Heart right ventricle (tissue), 16 donors: ENCODE results near the gene REPIN1. TPM values are rescaled to one million over a fixed set of nuclear protein-coding genes. Genes with fewer than 3 reads are reported as not detected.

ENCODE experiments used
- ATAC-seq, 8 donors: fragments of 200-7000 bp; cut with Tn5 transposase; one replicate each; pipeline ENCODE4 v1.9.1; 2020; ENCODE audit warnings: mild to moderate bottlenecking in 8 of 8, moderate library complexity in 8 of 8, moderate number of reproducible peaks in 1 of 8
- DNase-seq, 2 donors: peaks; one replicate each; pipeline ENCODE4 v3.0.0-alpha.2; 2020
- H3K27ac ChIP-seq, 10 donors: fragments of 200-600 bp; sonication (generic) in 2 of 10; one replicate each; pipeline versions ENCODE4 v1.5.0 to v1.8.0; 2020 to 2022; ENCODE audit warnings: mild to moderate bottlenecking in 3 of 10
- H3K27me3 ChIP-seq, 7 donors: fragments of 200-600 bp; one replicate each; pipeline ENCODE4 v1.8.0; 2021 to 2022; ENCODE audit warnings: mild to moderate bottlenecking in 2 of 7
- H3K36me3 ChIP-seq, 9 donors: fragments of 200-600 bp; sonication (generic) in 1 of 9; one replicate each; pipeline versions ENCODE4 v1.5.0 to v1.8.0; 2020 to 2022; ENCODE audit warnings: mild to moderate bottlenecking in 2 of 9
- H3K4me1 ChIP-seq, 9 donors: fragments of 200-600 bp; sonication (generic) in 1 of 9; one replicate each; pipeline versions ENCODE4 v1.5.0 to v1.8.0; 2020 to 2022; ENCODE audit warnings: mild to moderate bottlenecking in 4 of 9
- H3K4me3 ChIP-seq, 10 donors: fragments of 200-600 bp; sonication (generic) in 2 of 10; one replicate each; pipeline versions ENCODE4 v1.5.0 to v1.8.0; 2020 to 2022; ENCODE audit warnings: mild to moderate bottlenecking in 7 of 10, moderate library complexity in 2 of 10
- H3K9me3 ChIP-seq, 11 donors: fragments of 200-600 bp in 10 of 11; sonication (generic) in 2 of 11; one replicate each; pipeline versions ENCODE4 v1.5.0 to v1.8.0; 2013 to 2022; ENCODE audit warnings: mild to moderate bottlenecking in 2 of 11, control low read depth in 1 of 11, moderate library complexity in 1 of 11
- CTCF ChIP-seq, 9 donors: fragments of 200-600 bp; sonication (generic) in 2 of 9; IDR thresholded peaks; one replicate each; pipeline versions ENCODE4 v1.5.0 to v1.8.0; 2021 to 2022; ENCODE audit warnings: antibody characterized with exemption in 9 of 9, mild to moderate bottlenecking in 5 of 9, moderate library complexity in 1 of 9
- WGBS, 2 donors: extraction: QIAGEN DNeasy Blood & Tissue Kit; methylation state at CpG; one replicate each; pipeline ENCODE4 v1.1.7; 2013; ENCODE audit warnings: inconsistent platforms in 1 of 2; 5-methylcytosine and 5-hydroxymethylcytosine counted together
- intact Hi-C, 10 donors: fragments of 100-400 bp; cut with DNase I; formaldehyde crosslinking; loops; one replicate each; pipeline versions ENCODE4 v1.11.1 to v1.14.2; 2022
- polyA plus RNA-seq, 2 donors: library from polyadenylated mRNA; stranded (reverse); fragments of 200-250 nt; gene quantifications; one replicate each; pipeline ENCODE4 v1.2.3, GENCODE V29; 2013
- total RNA-seq, 10 donors: library from RNA; stranded (reverse); fragmentation: NEBNext Ultra II Directional in 3 of 10; extraction: Animal tissue kit (Norgen Biotek cat#: 25700) in 3 of 10; gene quantifications; one replicate each; pipeline versions ENCODE4 v1.2.1 to v1.2.4, GENCODE V29; 2021 to 2023
- donor health status: Arrhythmogenic right ventricular cardiomyopathy.
- donor health status: ischemic (EF 13 %, LVEDD 7.1; RV severe dilation, severe dysfunction).
- donor health status: healthy with polysubstance abuse.
- donor health status: DM: no; HTN: yes; CAD: no.
- donor health status: DM: no; HTN: no; CAD: no.
- donor health status: ischemic (EF 25% LVEDD 6.9; RV normal size, moderate dysfunction).
- donor health status: ischemic (EF 25% LVEDD 5.7; RV mildly dilated, moderate dysfunction).
- donor health status: healthy.
- donor health status: DM: yes; HTN: yes; CAD: no.
- donor health status: Ischemic cardiomyopathy.
- donor health status: ischemic (EF 35%, LVEDD 5.7; RV mildly dilated, moderate dysfunction).
- donor health status: nonischemic (EF 11% LVEDD 7.7; RV severe dilation, severe dysfunction).
- donor health status: DM: yes; HTN: yes; CAD: no.
- donor health status: PGD.
- donor health status: ischemic (EF 29% LVEDD 5.4; RV normal size, mild dysfunction).
- donor health status: nonischemic (EF 23%, LVEDD 6.1; RV moderate dilation, normal function).

Gene REPIN1
- total and polyA plus RNA-seq, 12 donors, result 51.0 to 132 (median 109) TPM

DNA sequence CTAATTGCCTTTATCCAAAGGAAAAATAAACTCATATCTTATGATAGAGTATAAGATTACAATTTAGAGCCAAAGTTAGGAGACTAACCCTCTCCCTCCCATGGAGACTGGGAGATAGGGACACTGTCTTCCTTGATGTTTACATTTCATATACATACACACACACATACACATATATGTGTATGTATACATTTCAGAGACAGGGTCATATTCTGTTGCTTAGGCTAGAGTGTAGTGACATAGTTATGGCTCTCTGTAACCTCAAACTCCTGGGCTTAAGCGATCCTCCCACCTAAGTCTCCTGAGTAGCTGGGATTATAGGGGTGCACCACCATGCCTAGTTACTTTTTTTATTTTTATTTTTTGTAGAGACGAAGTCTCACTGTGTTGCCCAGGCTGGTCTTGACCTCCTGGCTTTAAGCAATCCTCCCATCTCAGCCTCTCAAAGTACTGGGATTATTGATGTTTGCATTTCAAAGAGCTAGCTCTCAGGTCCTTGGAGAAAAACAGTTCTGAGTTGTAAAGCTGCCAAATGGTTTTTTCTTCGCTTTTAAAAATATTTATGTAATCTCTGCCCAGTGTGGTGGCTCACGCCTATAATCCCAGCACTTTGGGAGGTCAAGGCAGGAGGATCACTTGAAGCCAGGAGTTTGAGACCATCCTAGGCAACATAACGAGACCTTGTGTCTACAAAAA is 8.1 kb upstream of the REPIN1 start:
- H3K9me3 ChIP-seq, result no peaks in the 10 kb centered on the region
- DNase-seq (no peak), ATAC-seq (no peak)
- no peaks in the 10 kb centered on the region for H3K36me3 ChIP-seq
- TF ChIP-seq CTCF (IDR thresholded peaks at IDR 0.05), result no peak
- H3K4me3 ChIP-seq, result no peak overlapping the region
- intact Hi-C loops, result loop anchor here in 2 of 10 donors (5.0 to 10.0 kb wide), 2 partner anchors 52 to 394 kb away; no protein-coding TSS in a partner anchor
- WGBS, 2 donors, result 87 to 90% methylated on average over 5 of the region's 5 CpGs
- H3K27me3 ChIP-seq, result no peaks in the 10 kb centered on the region
- H3K4me1 ChIP-seq, result peaks cover 0 to 28% (median 3%) of the 10 kb centered on the region in 9 donors
- no peak overlapping the region for H3K27ac ChIP-seq

DNA sequence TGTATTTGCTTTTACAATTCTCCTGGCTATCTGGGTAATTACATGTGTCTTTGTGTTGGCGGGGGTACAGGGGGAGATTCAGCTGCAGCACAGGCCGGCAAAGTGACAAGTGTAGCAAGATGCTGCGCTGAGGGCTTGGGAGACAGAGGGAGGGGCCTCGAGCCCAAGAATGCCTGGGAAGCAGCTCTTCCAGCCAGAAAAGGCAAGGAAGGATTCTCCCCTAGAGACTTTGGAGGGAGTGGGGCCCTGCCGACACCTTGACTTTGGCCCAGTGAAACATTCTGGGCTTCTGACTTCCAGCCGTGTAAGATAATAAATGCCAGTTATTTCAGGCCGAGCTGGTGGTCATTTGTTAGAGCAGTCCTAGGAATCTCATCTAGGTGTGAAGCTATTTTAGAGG is 7.2 kb upstream of the REPIN1 start:
- Histone ChIP-seq H3K27me3 (no peaks in the 10 kb centered on the region), H3K9me3 (no peaks in the 10 kb centered on the region), H3K4me1 (peaks cover 0 to 36% (median 3%) of the 10 kb centered on the region in 9 donors), H3K27ac (no peak overlapping the region), H3K4me3 (no peak overlapping the region), H3K36me3 (no peaks in the 10 kb centered on the region)
- TF ChIP-seq CTCF (IDR thresholded peaks at IDR 0.05), result no peak
- peak in 2 of 8 donors; percentile 21 to 25 for ATAC-seq
- DNase-seq, result no peak
- 49 to 51% methylated on average over 7 of the region's 7 CpGs for WGBS, 2 donors
- intact Hi-C loops, result loop anchor here in 2 of 10 donors (5.0 to 10.0 kb wide), 2 partner anchors 51 to 393 kb away; no protein-coding TSS in a partner anchor

DNA sequence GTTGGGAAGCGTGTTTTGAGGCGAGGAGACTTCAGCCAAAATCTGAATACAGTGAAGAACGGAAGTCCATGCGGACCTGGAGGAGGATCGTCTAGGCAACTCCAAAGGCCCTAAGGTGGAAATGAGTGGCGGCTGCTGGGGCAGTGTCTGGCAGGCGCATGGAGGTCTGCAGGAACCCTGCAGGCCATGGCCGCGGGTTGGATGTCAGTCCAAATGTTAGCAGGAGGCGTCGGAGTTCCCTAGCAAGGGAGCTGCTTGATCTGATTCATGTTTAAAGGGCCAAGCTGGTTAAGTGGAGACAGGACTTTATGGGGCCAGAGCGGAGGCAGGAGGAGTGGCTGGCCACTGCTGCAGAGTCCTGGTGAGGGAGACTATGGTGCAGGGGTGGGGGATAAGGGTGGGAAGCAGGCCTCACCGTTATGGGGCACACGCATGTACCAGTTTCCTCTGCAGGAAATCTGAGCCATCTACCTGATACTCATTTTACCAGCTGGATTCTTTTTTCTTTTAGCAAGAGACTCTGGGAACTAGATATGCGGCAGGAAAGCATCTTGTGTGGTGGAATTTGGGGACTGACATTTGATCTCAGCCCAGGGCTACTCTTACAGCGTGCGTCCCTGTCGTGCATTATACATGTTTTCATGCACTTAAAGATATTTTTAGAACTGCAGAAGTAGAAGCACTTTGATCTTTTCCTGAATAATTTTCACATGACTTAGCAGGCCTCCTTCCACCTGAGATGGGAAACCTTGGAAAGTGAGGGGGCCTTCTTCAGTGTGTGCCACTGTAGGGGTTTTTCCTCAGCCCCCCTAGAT is 6.6 kb upstream of the REPIN1 start:
- no peaks in the 10 kb centered on the region for H3K36me3 ChIP-seq
- WGBS, 2 donors, result 61 to 64% methylated on average over 18 of the region's 18 CpGs
- no peak overlapping the region for H3K27ac ChIP-seq
- H3K4me1 ChIP-seq, result peaks cover 0 to 36% (median 3%) of the 10 kb centered on the region in 9 donors
- ATAC-seq, result peak in 2 of 8 donors; percentile 16 to 41
- TF ChIP-seq CTCF (IDR thresholded peaks at IDR 0.05), result no peak
- H3K4me3 ChIP-seq, result no peak overlapping the region
- no peak for DNase-seq
- intact Hi-C loops, result loop anchor here in 3 of 10 donors (2.0 to 10.0 kb wide), 3 partner anchors 50 to 393 kb away; no protein-coding TSS in a partner anchor
- no peaks in the 10 kb centered on the region for H3K9me3 ChIP-seq
- no peaks in the 10 kb centered on the region for H3K27me3 ChIP-seq

DNA sequence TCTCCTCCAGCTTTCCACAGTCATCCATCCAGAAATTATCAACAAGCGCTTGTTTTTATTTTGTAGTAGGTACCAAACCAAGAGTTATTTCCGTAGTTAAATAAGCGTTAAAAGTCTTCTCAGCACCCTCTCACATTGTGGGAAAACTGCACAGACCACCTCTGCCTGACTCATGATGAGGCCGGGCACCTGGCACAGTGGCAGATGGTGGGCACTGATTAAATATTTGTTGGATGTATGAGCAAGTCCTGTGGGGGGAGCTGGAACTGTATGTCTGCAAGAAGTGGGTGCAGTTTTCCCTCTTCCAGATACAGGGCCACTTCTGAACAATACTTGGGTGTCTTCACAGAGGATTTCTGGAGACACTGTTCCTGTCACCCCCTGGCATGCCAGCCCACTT is 5.3 kb upstream of the REPIN1 start:
- 89 to 95% methylated on average over 4 of the region's 4 CpGs for WGBS, 2 donors
- Histone ChIP-seq H3K9me3 (no peaks in the 10 kb centered on the region), H3K4me3 (no peak overlapping the region), H3K27me3 (no peaks in the 10 kb centered on the region), H3K36me3 (no peaks in the 10 kb centered on the region), H3K4me1 (peaks cover 0 to 36% (median 9%) of the 10 kb centered on the region in 9 donors), H3K27ac (no peak overlapping the region)
- no peak for ATAC-seq
- intact Hi-C loops, result loop anchor here in 3 of 10 donors (2.0 to 10.0 kb wide), 3 partner anchors 49 to 391 kb away; no protein-coding TSS in a partner anchor
- TF ChIP-seq CTCF (IDR thresholded peaks at IDR 0.05), result no peak
- DNase-seq, result no peak
